Activated T-cell treated with anti-CD3 and anti-CD28 coated beads, Interleukin-2, amount 50 U/mL, for 24 hours (primary cell): ENCODE results near the gene AGAP1.
"Not testable (repeated sequence)": the region's sequence is repeated elsewhere in the genome, so short reads cannot be mapped to it uniquely, and the experiment has no call there.

Experiments used
- DNase-seq: peaks from one replicate; pipeline ENCODE4 v3.0.0-alpha.2; 2020
- H3K27ac Mint-ChIP-seq: 2 replicates; pipeline ENCODE4 v1.8.0; 2020; ENCODE audit warnings: mild to moderate bottlenecking, mixed read lengths
- H3K27me3 Mint-ChIP-seq: 2 replicates; pipeline ENCODE4 v1.8.0; 2020; ENCODE audit warnings: mixed read lengths
- H3K36me3 Mint-ChIP-seq: 2 replicates; pipeline ENCODE4 v1.8.0; 2020; ENCODE audit warnings: low read depth, mixed read lengths
- H3K4me1 Mint-ChIP-seq: 2 replicates; pipeline ENCODE4 v1.8.0; 2020; ENCODE audit warnings: low read depth, mixed read lengths
- H3K4me3 Mint-ChIP-seq: 2 replicates; pipeline ENCODE4 v1.8.0; 2020; ENCODE audit warnings: mild to moderate bottlenecking, moderate library complexity, mixed read lengths
- H3K9me3 Mint-ChIP-seq: 2 replicates; pipeline ENCODE4 v1.8.0; 2020; ENCODE audit warnings: mixed read lengths

The AGAP1 gene

DNA sequence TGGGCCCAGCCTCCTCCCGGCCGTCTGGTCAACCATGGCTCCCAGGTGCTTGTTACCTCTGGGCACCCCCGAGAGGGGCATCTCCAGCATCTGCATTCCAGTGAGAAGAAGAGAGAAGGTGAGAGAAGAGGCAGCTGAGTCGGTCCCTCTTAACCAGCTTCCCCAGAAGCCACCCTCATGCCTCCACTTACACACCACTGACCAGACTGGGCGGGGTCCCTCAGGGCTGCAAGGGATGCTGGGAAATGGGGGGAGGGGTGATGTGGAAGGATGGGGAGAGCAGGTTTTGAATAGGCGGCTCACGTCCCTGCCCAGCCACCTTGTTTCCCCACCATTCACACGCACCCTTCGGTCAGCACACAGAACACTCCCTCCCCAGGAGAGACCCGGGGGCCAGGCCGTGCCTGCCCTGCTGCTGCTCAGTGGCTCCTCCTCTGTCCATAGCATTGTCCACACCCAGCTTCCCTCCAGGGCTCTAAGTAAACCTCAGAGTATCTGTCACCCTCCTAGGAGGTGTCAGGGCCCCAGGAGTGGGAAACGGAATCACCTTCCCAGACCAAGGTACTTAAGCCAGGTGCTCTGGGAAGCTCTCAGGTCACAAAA lies 639.7 kb downstream of the AGAP1 start:
- no peak for DNase-seq
- no peaks in the 10 kb centered on the region for H3K9me3 Mint-ChIP-seq

DNA sequence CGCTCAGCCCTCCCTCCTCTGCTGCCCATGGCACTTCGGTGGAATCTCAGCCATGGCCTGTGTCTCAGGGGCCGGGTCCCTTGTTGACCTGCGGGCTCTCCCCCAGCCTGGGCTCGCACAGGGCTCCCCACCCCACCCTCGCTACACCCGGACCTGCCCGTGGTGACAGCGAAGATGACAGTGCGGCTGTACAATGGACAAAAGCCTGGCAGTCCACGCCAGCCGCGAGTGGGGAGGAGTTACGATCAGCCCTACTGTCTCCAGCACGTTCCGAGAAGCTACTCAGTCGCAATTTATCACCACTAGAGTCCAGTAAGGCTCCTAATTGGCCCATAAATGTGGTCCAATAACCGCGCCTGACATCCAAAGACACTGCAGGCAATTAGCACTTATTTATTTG lies 642.7 kb downstream of the AGAP1 start:
- peaks cover 17% of the 10 kb centered on the region for H3K27me3 Mint-ChIP-seq

More for the DNA sequence above, 639.7 kb downstream of the AGAP1 start:
- no peaks in the 10 kb centered on the region for H3K4me1 Mint-ChIP-seq
- H3K27ac Mint-ChIP-seq: no peak overlapping the region
- H3K27me3 Mint-ChIP-seq: peaks cover 3% of the 10 kb centered on the region
- no peak overlapping the region for H3K4me3 Mint-ChIP-seq
- H3K36me3 Mint-ChIP-seq: no peaks in the 10 kb centered on the region

GRCh38 chr2:236137066-236137465 lies 643.2 kb downstream of the AGAP1 start:
- Mint-ChIP-seq H3K9me3 (no peaks in the 10 kb centered on the region), H3K27ac (no peak overlapping the region), H3K36me3 (no peaks in the 10 kb centered on the region), H3K4me1 (no peaks in the 10 kb centered on the region), H3K4me3 (no peak overlapping the region), H3K27me3 (peaks cover 19% of the 10 kb centered on the region)
- DNase-seq: no peak

More for the DNA sequence above, 642.7 kb downstream of the AGAP1 start:
- Mint-ChIP-seq H3K4me1 (no peaks in the 10 kb centered on the region), H3K27ac (no peak overlapping the region), H3K36me3 (no peaks in the 10 kb centered on the region), H3K4me3 (no peak overlapping the region), H3K9me3 (no peaks in the 10 kb centered on the region)
- no peak for DNase-seq

DNA sequence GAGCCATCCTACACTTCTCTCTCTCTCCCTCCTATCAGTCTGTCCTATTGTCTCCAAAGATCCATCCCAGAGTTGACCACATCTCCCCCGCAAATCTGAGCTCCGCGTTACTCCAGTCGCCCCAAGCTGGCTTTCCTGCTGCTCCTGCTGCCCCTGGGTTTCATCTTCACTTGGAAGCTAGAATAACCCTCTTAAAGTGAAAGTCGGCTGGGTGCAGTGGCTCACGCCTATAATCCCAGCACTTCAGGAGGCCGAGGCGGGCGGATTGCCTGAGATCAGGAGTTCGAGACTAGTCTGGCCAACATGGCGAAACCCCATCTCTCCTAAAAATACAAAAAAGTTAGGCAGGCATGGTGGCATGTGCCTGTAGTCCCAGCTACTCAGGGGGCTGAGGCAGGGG lies 647.8 kb downstream of the AGAP1 start:
- not testable (repeated sequence) for H3K4me3 Mint-ChIP-seq, H3K36me3 Mint-ChIP-seq, H3K27ac Mint-ChIP-seq, H3K9me3 Mint-ChIP-seq, DNase-seq, H3K4me1 Mint-ChIP-seq
- H3K27me3 Mint-ChIP-seq: peaks cover 52% of the 10 kb centered on the region

DNA sequence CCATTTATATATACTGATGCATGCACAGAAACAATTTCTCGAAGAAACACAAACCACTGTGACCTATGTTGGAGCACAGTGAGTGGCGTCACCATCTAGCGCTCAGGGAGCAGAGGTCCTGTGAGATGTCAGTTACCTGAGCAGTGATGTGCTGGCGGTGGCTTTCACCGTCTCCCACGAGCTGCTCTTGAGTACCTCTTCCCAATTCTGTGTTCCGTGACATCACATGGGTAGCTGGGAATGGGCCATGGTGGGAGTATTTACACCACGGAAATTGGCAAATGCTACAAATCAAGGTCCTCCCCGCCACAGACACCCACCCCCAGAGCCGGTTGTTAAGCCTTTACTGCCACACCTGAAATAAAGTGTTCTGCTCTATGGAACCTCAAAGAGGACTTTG lies 650.0 kb downstream of the AGAP1 start:
- Mint-ChIP-seq H3K9me3 (no peaks in the 10 kb centered on the region), H3K27me3 (peaks cover 50% of the 10 kb centered on the region), H3K4me1 (no peaks in the 10 kb centered on the region), H3K27ac (no peak overlapping the region), H3K36me3 (no peaks in the 10 kb centered on the region), H3K4me3 (no peak overlapping the region)
- no peak for DNase-seq

DNA sequence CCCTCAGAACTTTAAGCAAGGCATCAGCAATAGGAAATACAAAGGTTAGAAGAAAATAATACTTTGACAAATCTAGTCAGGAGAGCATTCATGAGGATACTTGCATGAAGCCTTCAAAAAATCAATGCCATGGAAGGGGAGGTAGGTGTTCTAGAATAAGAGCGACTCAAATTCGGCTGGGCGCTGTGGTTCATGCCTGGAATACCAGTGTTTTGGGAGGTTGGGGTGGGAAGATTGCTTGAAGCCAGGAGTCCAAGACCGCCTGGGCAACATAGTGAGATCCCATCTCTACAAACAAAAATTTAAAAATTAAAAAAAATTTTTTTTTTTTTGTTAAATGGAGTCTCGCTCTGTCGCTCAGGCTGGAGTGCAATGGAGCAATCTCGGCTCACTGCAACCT lies 652.6 kb downstream of the AGAP1 start:
- Mint-ChIP-seq H3K4me3 (no peak overlapping the region), H3K27ac (no peak overlapping the region), H3K36me3 (no peaks in the 10 kb centered on the region), H3K27me3 (peaks cover 43% of the 10 kb centered on the region), H3K4me1 (no peaks in the 10 kb centered on the region), H3K9me3 (peaks cover 3% of the 10 kb centered on the region)
- no peak for DNase-seq

DNA sequence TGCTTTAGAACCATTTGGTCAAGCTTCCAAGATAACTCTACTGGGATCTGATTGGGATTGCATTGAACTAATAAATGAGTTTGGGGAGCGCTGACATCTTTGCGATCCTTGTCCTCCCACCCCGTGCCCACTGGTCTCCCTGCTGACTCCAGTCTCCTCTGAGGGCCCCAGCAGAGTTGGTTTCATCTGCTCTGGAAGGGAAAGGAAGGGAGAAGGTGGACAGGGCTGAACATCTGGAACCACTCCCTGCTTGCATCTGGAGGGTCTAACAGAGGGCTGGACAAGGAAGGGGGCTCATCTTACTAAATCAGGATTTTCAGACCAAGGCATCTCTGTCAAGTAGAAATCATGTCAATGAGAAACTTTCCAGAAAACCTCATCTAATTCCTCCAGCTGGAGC lies 661.6 kb downstream of the AGAP1 start:
- H3K9me3 Mint-ChIP-seq: peaks cover 18% of the 10 kb centered on the region
- H3K4me3 Mint-ChIP-seq: no peak overlapping the region
- no peak overlapping the region for H3K27ac Mint-ChIP-seq
- DNase-seq: no peak
- H3K4me1 Mint-ChIP-seq: no peaks in the 10 kb centered on the region
- no peaks in the 10 kb centered on the region for H3K36me3 Mint-ChIP-seq
- H3K27me3 Mint-ChIP-seq: peaks cover 58% of the 10 kb centered on the region

- H3K9me3 Mint-ChIP-seq: peaks cover 17% of the 10 kb centered on the region
- no peaks in the 10 kb centered on the region for H3K36me3 Mint-ChIP-seq
- no peak for DNase-seq
- no peaks in the 10 kb centered on the region for H3K4me1 Mint-ChIP-seq
- no peak overlapping the region for H3K27ac Mint-ChIP-seq
- no peak overlapping the region for H3K4me3 Mint-ChIP-seq
- peaks cover 65% of the 10 kb centered on the region for H3K27me3 Mint-ChIP-seq
Observed at GRCh38 chr2:236156095-236156859, 662.4 kb downstream of the AGAP1 start.

GRCh38 chr2:236156860-236157194 lies 663.0 kb downstream of the AGAP1 start:
- Mint-ChIP-seq H3K4me1 (no peaks in the 10 kb centered on the region), H3K27ac (no peak overlapping the region), H3K4me3 (no peak overlapping the region), H3K36me3 (no peaks in the 10 kb centered on the region), H3K27me3 (peaks cover 71% of the 10 kb centered on the region), H3K9me3 (peaks cover 17% of the 10 kb centered on the region)
- DNase-seq: no peak

GRCh38 chr2:236157366-236157765 lies 663.5 kb downstream of the AGAP1 start:
- Mint-ChIP-seq H3K36me3 (no peaks in the 10 kb centered on the region), H3K4me1 (no peaks in the 10 kb centered on the region), H3K27ac (no peak overlapping the region), H3K4me3 (no peak overlapping the region), H3K27me3 (peaks cover 76% of the 10 kb centered on the region), H3K9me3 (peaks cover 15% of the 10 kb centered on the region)
- no peak for DNase-seq

GRCh38 chr2:236157815-236158498 lies 664.1 kb downstream of the AGAP1 start:
- Mint-ChIP-seq H3K36me3 (no peaks in the 10 kb centered on the region), H3K27me3 (peaks cover 82% of the 10 kb centered on the region), H3K27ac (no peak overlapping the region), H3K9me3 (peaks cover 10% of the 10 kb centered on the region), H3K4me1 (peaks cover 3% of the 10 kb centered on the region), H3K4me3 (no peak overlapping the region)
- DNase-seq: no peak

- DNase-seq: no peak
- Mint-ChIP-seq H3K36me3 (no peaks in the 10 kb centered on the region), H3K9me3 (peaks cover 4% of the 10 kb centered on the region), H3K27me3 (peaks cover 79% of the 10 kb centered on the region), H3K27ac (no peak overlapping the region), H3K4me3 (no peak overlapping the region), H3K4me1 (peaks cover 3% of the 10 kb centered on the region)
Observed at GRCh38 chr2:236158969-236159777, 665.3 kb downstream of the AGAP1 start.

- no peak overlapping the region for H3K4me3 Mint-ChIP-seq
- H3K4me1 Mint-ChIP-seq: peaks cover 4% of the 10 kb centered on the region
- H3K36me3 Mint-ChIP-seq: no peaks in the 10 kb centered on the region
- peaks cover 76% of the 10 kb centered on the region for H3K27me3 Mint-ChIP-seq
- no peaks in the 10 kb centered on the region for H3K9me3 Mint-ChIP-seq
- no peak overlapping the region for H3K27ac Mint-ChIP-seq
- DNase-seq: no peak
Observed at GRCh38 chr2:236159778-236160170, 665.9 kb downstream of the AGAP1 start.

- Mint-ChIP-seq H3K36me3 (no peaks in the 10 kb centered on the region), H3K4me1 (peaks cover 5% of the 10 kb centered on the region), H3K4me3 (no peak overlapping the region), H3K27me3 (peaks cover 76% of the 10 kb centered on the region), H3K27ac (no peak overlapping the region), H3K9me3 (no peaks in the 10 kb centered on the region)
- DNase-seq: no peak
Observed at GRCh38 chr2:236160366-236161081, 666.7 kb downstream of the AGAP1 start.
